ENCODE results near the gene TPST2.

The TPST2 gene

GRCh38 chr22:26612652-26613051 is 22.7 kb upstream of the TPST2 start:
- TF ChIP-seq CTCF (IDR thresholded peaks at IDR 0.05; ENCODE audit: borderline replicate concordance, control extremely low read depth, extremely low read depth, insufficient read depth, missing control alignments) = no peak
- no peak for DNase-seq (ENCODE audit: low spot score)
- in situ Hi-C loops (cut with MboI; ENCODE audit: low sequenced_read_pairs, unreplicated experiment) = no loop called here

- DNase-seq (ENCODE audit: low spot score) = no peak
- in situ Hi-C loops (cut with MboI; ENCODE audit: low sequenced_read_pairs, unreplicated experiment) = no loop called here
- no peak for TF ChIP-seq CTCF (IDR thresholded peaks at IDR 0.05; ENCODE audit: borderline replicate concordance, control extremely low read depth, extremely low read depth, insufficient read depth, missing control alignments)
Measured at GRCh38 chr22:26610996-26611395, 21.1 kb upstream of the TPST2 start.

GRCh38 chr22:26610072-26610958 is 20.4 kb upstream of the TPST2 start:
- TF ChIP-seq CTCF (IDR thresholded peaks at IDR 0.05; ENCODE audit: borderline replicate concordance, control extremely low read depth, extremely low read depth, insufficient read depth, missing control alignments) = no peak
- in situ Hi-C loops (cut with MboI; ENCODE audit: low sequenced_read_pairs, unreplicated experiment) = no loop called here
- DNase-seq (ENCODE audit: low spot score) = peak; percentile 89

- no peak for TF ChIP-seq CTCF (IDR thresholded peaks at IDR 0.05; ENCODE audit: borderline replicate concordance, control extremely low read depth, extremely low read depth, insufficient read depth, missing control alignments)
- no peak for DNase-seq (ENCODE audit: low spot score)
- in situ Hi-C loops (cut with MboI; ENCODE audit: low sequenced_read_pairs, unreplicated experiment) = no loop called here
Measured at GRCh38 chr22:26609287-26609686, 19.4 kb upstream of the TPST2 start.

- TF ChIP-seq CTCF (IDR thresholded peaks at IDR 0.05; ENCODE audit: borderline replicate concordance, control extremely low read depth, extremely low read depth, insufficient read depth, missing control alignments) = no peak
- in situ Hi-C loops (cut with MboI; ENCODE audit: low sequenced_read_pairs, unreplicated experiment) = no loop called here
- DNase-seq (ENCODE audit: low spot score) = no peak
Measured at GRCh38 chr22:26608129-26608528, 18.2 kb upstream of the TPST2 start.

- DNase-seq (ENCODE audit: low spot score) = no peak
- in situ Hi-C loops (cut with MboI; ENCODE audit: low sequenced_read_pairs, unreplicated experiment) = no loop called here
Measured at GRCh38 chr22:26606611-26607010, 16.7 kb upstream of the TPST2 start.

More at GRCh38 chr22:26606611-26607010, 16.7 kb upstream of the TPST2 start:
- no peak for TF ChIP-seq CTCF (IDR thresholded peaks at IDR 0.05; ENCODE audit: borderline replicate concordance, control extremely low read depth, extremely low read depth, insufficient read depth, missing control alignments)
